Chondrocyte (in vitro differentiated cells): Measurements from ENCODE around the gene NODAL. TPM values are rescaled to one million over a fixed set of nuclear protein-coding genes. Genes with fewer than 3 reads are reported as not detected.

Experiments used
- DNase-seq: peaks from one replicate; pipeline ENCODE4 v3.0.0; 2021; ENCODE audit warnings: mixed read lengths, low spot score
- H3K27ac Mint-ChIP-seq: one replicate; pipeline ENCODE4 v1.8.0; 2021; ENCODE audit warnings: mild to moderate bottlenecking, moderate library complexity, mixed read lengths; ENCODE audit not compliant: unreplicated experiment
- H3K27me3 Mint-ChIP-seq: 2 replicates; pipeline ENCODE4 v1.8.0; 2021; ENCODE audit warnings: low read depth, mixed read lengths
- H3K36me3 Mint-ChIP-seq: 2 replicates; pipeline ENCODE4 v1.8.0; 2021; ENCODE audit warnings: low read depth, mixed read lengths
- H3K4me1 Mint-ChIP-seq: 2 replicates; pipeline ENCODE4 v1.8.0; 2021; ENCODE audit warnings: low read depth, mild to moderate bottlenecking, mixed read lengths
- H3K4me3 Mint-ChIP-seq: one replicate; pipeline ENCODE4 v1.8.0; 2021; ENCODE audit warnings: mild to moderate bottlenecking, moderate library complexity, mixed read lengths; ENCODE audit not compliant: unreplicated experiment
- H3K9me3 Mint-ChIP-seq: 2 replicates; pipeline ENCODE4 v1.8.0; 2021; ENCODE audit warnings: low read depth, mixed read lengths
- total RNA-seq: library from RNA; stranded (reverse); gene quantifications from 3 replicates; pipeline ENCODE4 v1.2.1, GENCODE V29; 2021
- TF ChIP-seq, protein P1 (sequence below): fragments of 200-600 bp; sonication (generic); IDR thresholded peaks from 2 replicates; pipeline ENCODE4 v1.5.0; 2021; ENCODE audit warnings: antibody characterized with exemption, mild to moderate bottlenecking, moderate library complexity

Gene NODAL
- total RNA-seq, 1 donor from 2014 or later: not detected

DNA sequence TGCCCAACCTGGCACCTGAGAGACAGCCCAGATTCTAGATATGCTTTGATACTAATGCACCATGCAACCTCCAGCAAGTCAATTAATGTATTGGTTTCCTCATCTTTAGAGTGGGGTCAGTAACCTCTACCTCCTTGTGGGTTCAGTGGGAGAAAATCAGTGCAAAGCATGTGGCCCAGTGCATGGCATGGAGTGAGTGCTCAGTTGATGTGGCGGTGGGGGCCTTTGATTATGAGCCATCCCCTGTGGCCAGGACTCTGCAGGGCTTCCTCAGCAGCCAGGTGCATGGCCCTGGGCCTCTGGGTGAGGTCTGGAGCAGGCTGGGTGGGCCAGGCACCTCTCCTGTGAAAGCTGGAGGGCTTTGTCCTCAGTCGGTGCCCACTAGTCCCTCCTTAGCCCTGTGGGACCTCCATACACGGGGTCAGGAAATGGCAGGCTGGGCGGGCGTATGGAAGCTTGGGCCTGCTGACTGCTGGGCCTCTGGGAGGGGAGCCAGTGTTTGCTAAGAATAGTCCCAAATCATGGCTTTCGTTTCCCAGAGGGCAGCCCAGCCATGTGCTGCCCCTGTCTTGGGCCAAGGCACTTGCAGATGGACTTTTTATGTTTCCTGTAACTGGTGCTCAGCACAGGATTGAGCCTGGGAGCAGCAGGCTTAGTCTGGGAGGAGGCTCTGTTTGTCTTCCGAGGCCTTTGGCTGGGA, 40.5 kb upstream of the NODAL start:
- peaks cover 28% of the 10 kb centered on the region for H3K4me1 Mint-ChIP-seq
- H3K9me3 Mint-ChIP-seq: no peaks in the 10 kb centered on the region
- H3K4me3 Mint-ChIP-seq: no peak overlapping the region
- H3K27ac Mint-ChIP-seq: peak overlapping the region; percentile 12
- TF ChIP-seq, protein P1, sequence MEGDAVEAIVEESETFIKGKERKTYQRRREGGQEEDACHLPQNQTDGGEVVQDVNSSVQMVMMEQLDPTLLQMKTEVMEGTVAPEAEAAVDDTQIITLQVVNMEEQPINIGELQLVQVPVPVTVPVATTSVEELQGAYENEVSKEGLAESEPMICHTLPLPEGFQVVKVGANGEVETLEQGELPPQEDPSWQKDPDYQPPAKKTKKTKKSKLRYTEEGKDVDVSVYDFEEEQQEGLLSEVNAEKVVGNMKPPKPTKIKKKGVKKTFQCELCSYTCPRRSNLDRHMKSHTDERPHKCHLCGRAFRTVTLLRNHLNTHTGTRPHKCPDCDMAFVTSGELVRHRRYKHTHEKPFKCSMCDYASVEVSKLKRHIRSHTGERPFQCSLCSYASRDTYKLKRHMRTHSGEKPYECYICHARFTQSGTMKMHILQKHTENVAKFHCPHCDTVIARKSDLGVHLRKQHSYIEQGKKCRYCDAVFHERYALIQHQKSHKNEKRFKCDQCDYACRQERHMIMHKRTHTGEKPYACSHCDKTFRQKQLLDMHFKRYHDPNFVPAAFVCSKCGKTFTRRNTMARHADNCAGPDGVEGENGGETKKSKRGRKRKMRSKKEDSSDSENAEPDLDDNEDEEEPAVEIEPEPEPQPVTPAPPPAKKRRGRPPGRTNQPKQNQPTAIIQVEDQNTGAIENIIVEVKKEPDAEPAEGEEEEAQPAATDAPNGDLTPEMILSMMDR: no peak
- DNase-seq: no peak
- no peaks in the 10 kb centered on the region for H3K27me3 Mint-ChIP-seq
- H3K36me3 Mint-ChIP-seq: no peaks in the 10 kb centered on the region

DNA sequence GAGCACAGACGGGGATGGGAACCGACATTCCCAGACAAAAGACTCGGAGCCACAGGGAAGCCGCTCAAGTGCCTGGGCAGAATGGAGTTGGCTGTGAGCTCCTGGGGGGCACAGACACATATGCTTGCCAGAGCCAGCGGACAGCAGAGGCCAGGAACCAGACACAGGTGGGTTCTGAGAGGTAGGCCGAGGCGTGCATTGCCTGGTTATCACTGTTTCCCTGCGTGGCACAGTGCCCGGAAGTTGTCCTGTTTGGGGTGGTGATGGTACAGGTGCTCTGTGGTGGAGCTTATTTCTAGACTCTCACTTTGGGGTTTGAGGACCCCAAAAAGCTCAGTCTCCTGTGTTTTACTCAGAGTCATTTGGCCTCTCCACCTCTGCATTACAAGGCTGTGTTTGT, 39.6 kb upstream of the NODAL start:
- H3K27me3 Mint-ChIP-seq: peaks cover 2% of the 10 kb centered on the region
- no peak overlapping the region for H3K4me3 Mint-ChIP-seq
- no peak overlapping the region for H3K27ac Mint-ChIP-seq
- DNase-seq: no peak
- H3K4me1 Mint-ChIP-seq: peaks cover 28% of the 10 kb centered on the region
- TF ChIP-seq, protein P1: no peak
- H3K36me3 Mint-ChIP-seq: no peaks in the 10 kb centered on the region
- no peaks in the 10 kb centered on the region for H3K9me3 Mint-ChIP-seq

DNA sequence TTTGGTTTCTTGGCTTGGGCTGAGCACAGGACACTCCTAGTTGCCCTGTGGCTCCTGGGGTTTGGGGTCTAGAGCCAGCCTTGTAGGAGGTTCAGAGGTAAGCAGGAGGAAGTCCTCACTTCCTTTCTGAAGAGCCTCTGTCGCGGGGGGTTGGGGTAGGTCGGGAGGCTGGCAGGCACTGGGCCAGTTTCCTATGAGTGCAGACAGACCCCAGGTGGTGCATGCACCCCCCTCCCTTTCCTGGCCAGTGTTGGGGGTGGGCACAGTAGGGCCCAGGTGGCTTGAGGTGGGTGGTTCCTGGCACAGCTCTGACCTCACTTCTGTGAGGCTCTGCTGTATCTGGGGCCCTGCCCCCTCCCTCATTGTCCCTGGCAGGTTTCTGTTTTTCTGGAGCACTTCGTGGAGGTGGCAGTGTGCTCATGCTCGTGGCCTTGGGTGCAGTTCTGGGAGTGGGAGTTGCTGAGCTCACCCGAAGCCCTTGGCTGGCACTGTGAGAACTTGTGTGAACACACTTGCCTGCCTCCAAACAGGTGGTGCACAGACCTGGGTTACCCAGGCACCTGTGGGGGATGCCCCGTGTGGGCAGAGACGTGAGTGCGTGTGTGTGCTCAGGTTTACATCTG, 38.9 kb upstream of the NODAL start:
- peaks cover 2% of the 10 kb centered on the region for H3K27me3 Mint-ChIP-seq
- H3K4me1 Mint-ChIP-seq: peaks cover 28% of the 10 kb centered on the region
- TF ChIP-seq, protein P1: no peak
- H3K36me3 Mint-ChIP-seq: no peaks in the 10 kb centered on the region
- peak overlapping the region; percentile 9 for H3K4me3 Mint-ChIP-seq
- H3K9me3 Mint-ChIP-seq: no peaks in the 10 kb centered on the region
- no peak overlapping the region for H3K27ac Mint-ChIP-seq
- DNase-seq: no peak

DNA sequence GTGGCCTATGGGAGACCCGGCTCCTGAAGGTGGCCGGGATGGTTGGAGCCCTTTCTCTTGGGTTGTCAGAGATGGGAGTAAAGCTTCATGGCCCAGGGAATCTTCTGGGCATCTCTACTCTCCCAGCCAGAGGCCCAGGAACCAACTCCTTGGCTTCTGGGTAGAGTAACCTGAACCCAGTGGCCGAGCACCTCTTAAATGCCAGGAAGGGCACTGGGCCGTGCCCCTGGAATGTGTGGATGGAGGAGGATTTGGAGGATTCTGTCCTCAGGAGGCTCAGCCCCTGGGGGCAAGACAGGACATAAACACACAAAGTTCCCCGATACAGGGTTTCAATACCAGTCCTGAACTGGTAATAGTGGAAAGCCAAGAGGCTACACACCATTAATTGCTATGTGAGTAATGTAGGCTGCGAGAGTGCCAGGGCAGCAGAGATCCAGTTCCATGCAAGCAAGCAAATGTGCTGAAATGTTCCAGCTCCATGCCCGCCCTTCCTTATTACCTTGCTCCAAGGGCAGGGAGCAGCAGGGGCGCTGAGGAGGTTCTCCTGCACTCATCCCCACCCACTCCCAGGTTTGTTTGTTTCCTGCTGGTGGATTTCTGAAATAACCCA, 38.3 kb upstream of the NODAL start:
- H3K9me3 Mint-ChIP-seq: no peaks in the 10 kb centered on the region
- TF ChIP-seq, protein P1: no peak
- H3K36me3 Mint-ChIP-seq: no peaks in the 10 kb centered on the region
- H3K27me3 Mint-ChIP-seq: peaks cover 2% of the 10 kb centered on the region
- H3K4me1 Mint-ChIP-seq: peaks cover 28% of the 10 kb centered on the region
- no peak for DNase-seq
- peak overlapping the region; percentile 64 for H3K4me3 Mint-ChIP-seq
- H3K27ac Mint-ChIP-seq: no peak overlapping the region

DNA sequence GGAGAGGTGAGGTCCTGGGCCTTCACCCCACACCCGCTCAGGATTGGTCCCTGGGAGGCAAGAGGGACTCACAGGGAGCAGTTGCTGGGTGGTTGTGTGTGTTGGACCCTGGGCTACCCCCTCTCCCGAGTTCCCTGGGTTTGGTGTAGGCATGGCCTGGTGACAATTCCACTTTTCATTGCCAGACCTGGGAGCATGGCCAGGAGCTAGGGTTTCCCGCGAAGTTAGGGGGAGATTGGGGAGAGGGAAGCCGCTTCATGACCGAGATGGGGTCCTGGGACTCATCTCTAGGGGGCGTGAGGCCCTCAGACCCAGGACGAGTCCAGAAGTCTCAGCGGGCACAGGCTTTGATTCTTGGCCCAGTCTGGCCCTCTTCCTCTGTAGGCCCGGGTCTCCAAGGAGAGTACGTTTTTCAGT, 37.7 kb upstream of the NODAL start:
- Mint-ChIP-seq H3K4me3 (peak overlapping the region; percentile 64), H3K27me3 (peaks cover 5% of the 10 kb centered on the region), H3K27ac (no peak overlapping the region), H3K9me3 (no peaks in the 10 kb centered on the region), H3K36me3 (no peaks in the 10 kb centered on the region), H3K4me1 (peaks cover 28% of the 10 kb centered on the region)
- TF ChIP-seq, protein P1: peak; percentile 39
- DNase-seq: no peak
